ENCODE results near the gene SNRNP70.

Gene SNRNP70

GRCh38 chr19:49081273-49081672 lies 4.0 kb upstream of the SNRNP70 start:
- no peak for TF ChIP-seq CTCF (IDR thresholded peaks at IDR 0.05)

GRCh38 chr19:49084206-49085019 lies 838 bp upstream of the SNRNP70 start:
- no peak for TF ChIP-seq CTCF (IDR thresholded peaks at IDR 0.05)

- TF ChIP-seq CTCF (IDR thresholded peaks at IDR 0.05), result no peak
Measured at GRCh38 chr19:49085868-49086232, 599 bp downstream of the SNRNP70 start.

GRCh38 chr19:49086296-49086695 lies 1.0 kb downstream of the SNRNP70 start:
- no peak for TF ChIP-seq CTCF (IDR thresholded peaks at IDR 0.05)

GRCh38 chr19:49091391-49092038 lies 6.3 kb downstream of the SNRNP70 start:
- no peak for TF ChIP-seq CTCF (IDR thresholded peaks at IDR 0.05)

GRCh38 chr19:49092686-49093085 lies 7.4 kb downstream of the SNRNP70 start:
- no peak for TF ChIP-seq CTCF (IDR thresholded peaks at IDR 0.05)

GRCh38 chr19:49094505-49095482 lies 9.5 kb downstream of the SNRNP70 start:
- TF ChIP-seq CTCF (IDR thresholded peaks at IDR 0.05), result no peak
